ENCODE results near the gene CALHM6. TPM values are rescaled to one million over a fixed set of nuclear protein-coding genes. Genes with fewer than 3 reads are reported as not detected.

CALHM6 gene
- total and polyA plus RNA-seq, 8 donors = 5.0 to 8.7 (median 8.3) TPM; not detected in 3

- H3K9me3 ChIP-seq = no peaks in the 10 kb centered on the region
- no peak overlapping the region for H3K27ac ChIP-seq
These were observed 36.0 kb downstream of the CALHM6 start for GRCh38 chr6:116497113-116497676.

DNA sequence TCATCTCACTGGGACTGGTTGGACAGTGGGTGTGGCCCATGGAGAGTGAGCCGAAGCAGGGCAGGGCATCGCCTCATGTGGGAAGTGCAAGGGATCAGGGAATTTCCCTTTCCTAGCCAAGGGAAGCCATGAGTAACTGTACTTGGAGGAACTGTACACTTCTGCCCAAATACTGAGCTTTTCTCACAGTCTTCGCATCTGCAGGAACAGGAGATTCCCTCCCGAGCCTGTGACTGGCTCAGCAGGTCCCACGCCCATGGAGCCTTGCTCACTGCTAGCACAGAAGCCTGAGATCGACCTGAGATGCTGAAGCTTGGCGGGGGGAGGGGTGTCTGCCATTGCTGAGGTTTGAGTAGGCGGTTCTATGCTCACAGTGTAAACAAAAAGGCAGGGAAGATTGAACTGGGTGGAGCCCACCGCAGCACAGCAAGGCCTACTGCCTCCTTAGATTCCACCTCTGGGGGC is 39.8 kb downstream of the CALHM6 start:
- no peak for TF ChIP-seq EP300 (IDR thresholded peaks at IDR 0.05)
- no peak for TF ChIP-seq CTCF (IDR thresholded peaks at IDR 0.05)
- TF ChIP-seq POLR2A (IDR thresholded peaks at IDR 0.05) = no peak
- TF ChIP-seq POLR2AphosphoS5 (IDR thresholded peaks at IDR 0.05) = no peak
- 33 to 50% (median 37%) methylated on average over 6 to 9 of the region's 9 CpGs for WGBS, 5 donors
- Histone ChIP-seq H3K27me3 (no peaks in the 10 kb centered on the region), H3K36me3 (no peaks in the 10 kb centered on the region), H3K4me1 (peaks cover 0 to 11% (median 5%) of the 10 kb centered on the region in 4 donors), H3K9me3 (no peaks in the 10 kb centered on the region), H3K4me3 (no peak overlapping the region), H3K27ac (no peak overlapping the region)
- intact Hi-C loops (cut with DNase I; ENCODE audit: low total_unique reads) = no loop called here
- peak in 1 of 2 donors; percentile 75 for DNase-seq

More at GRCh38 chr6:116497113-116497676, 36.0 kb downstream of the CALHM6 start:
- Histone ChIP-seq H3K4me3 (no peak overlapping the region), H3K27me3 (no peaks in the 10 kb centered on the region), H3K4me1 (peaks cover 0 to 11% (median 5%) of the 10 kb centered on the region in 4 donors), H3K36me3 (no peaks in the 10 kb centered on the region)
- TF ChIP-seq CTCF (IDR thresholded peaks at IDR 0.05) (no peak), EP300 (IDR thresholded peaks at IDR 0.05) (no peak), POLR2AphosphoS5 (IDR thresholded peaks at IDR 0.05) (no peak), POLR2A (IDR thresholded peaks at IDR 0.05) (no peak)
- peak in 1 of 2 donors; percentile 71 for DNase-seq
- 42 to 76% (median 73%) methylated on average over 3 of the region's 3 CpGs for WGBS, 5 donors
- intact Hi-C loops (cut with DNase I; ENCODE audit: low total_unique reads) = no loop called here

DNA sequence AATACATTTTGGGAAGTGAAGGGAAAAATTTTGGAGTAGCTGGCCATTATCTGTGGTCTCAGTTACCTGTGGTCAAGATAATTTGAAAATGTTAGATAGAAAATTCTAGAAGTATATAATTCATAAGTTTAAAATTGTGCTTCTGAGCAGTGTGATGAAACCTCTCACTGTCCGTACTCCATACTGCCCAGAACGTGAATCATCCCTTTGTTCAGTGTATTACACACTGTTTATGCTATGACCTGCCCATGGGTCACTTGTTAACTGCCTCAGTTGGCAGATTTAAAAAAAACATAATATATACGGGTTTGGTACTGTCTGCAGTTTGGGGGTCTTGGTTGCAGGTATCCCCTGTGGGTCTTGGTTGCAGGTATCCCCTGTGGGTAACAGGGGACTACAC is 46.1 kb downstream of the CALHM6 start:
- WGBS, 5 donors = 81 to 93% (median 91%) methylated on average over 3 of the region's 3 CpGs
- Histone ChIP-seq H3K4me3 (no peak overlapping the region), H3K4me1 (peaks cover 0 to 6% (median 0%) of the 10 kb centered on the region in 4 donors), H3K9me3 (no peaks in the 10 kb centered on the region), H3K27ac (no peak overlapping the region), H3K36me3 (no peaks in the 10 kb centered on the region), H3K27me3 (no peaks in the 10 kb centered on the region)
- intact Hi-C loops (cut with DNase I; ENCODE audit: low total_unique reads) = no loop called here
- TF ChIP-seq POLR2AphosphoS5 (IDR thresholded peaks at IDR 0.05) (no peak), CTCF (IDR thresholded peaks at IDR 0.05) (no peak), POLR2A (IDR thresholded peaks at IDR 0.05) (no peak), EP300 (IDR thresholded peaks at IDR 0.05) (no peak)
- DNase-seq = no peak

- H3K9me3 ChIP-seq = no peaks in the 10 kb centered on the region
- intact Hi-C loops (cut with DNase I; ENCODE audit: low total_unique reads) = no loop called here
- no peak overlapping the region for H3K27ac ChIP-seq
- H3K36me3 ChIP-seq = no peaks in the 10 kb centered on the region
- peaks cover 0 to 13% (median 0%) of the 10 kb centered on the region in 4 donors for H3K4me1 ChIP-seq
- DNase-seq = no peak
- no peaks in the 10 kb centered on the region for H3K27me3 ChIP-seq
- TF ChIP-seq CTCF (IDR thresholded peaks at IDR 0.05) = no peak
- no peak for TF ChIP-seq EP300 (IDR thresholded peaks at IDR 0.05)
- no peak for TF ChIP-seq POLR2A (IDR thresholded peaks at IDR 0.05)
- no peak for TF ChIP-seq POLR2AphosphoS5 (IDR thresholded peaks at IDR 0.05)
- no peak overlapping the region for H3K4me3 ChIP-seq
These were observed 47.4 kb downstream of the CALHM6 start for GRCh38 chr6:116508527-116508926.

All from stomach (tissue), 9 donors.